NCI-H460 (cell line): ENCODE measurements around the gene AQP9. TPM values are rescaled to one million over a fixed set of nuclear protein-coding genes. Genes with fewer than 3 reads are reported as not detected.
"Not testable (repeated sequence)": the region's sequence is repeated elsewhere in the genome, so short reads cannot be mapped to it uniquely, and the experiment has no call there.

Experiments
- DNase-seq: peaks from one replicate; pipeline ENCODE4 v3.0.0-alpha.2; 2016; ENCODE audit warnings: low read depth; ENCODE audit errors: extremely low read depth
- polyA plus RNA-seq: library from polyadenylated mRNA; depleted of rRNA; stranded (reverse); fragments of >200 nt; gene quantifications from 2 replicates; pipeline ENCODE4 v1.2.3, GENCODE V29; 2014; cell fraction: nucleus; rRNA removed
- total RNA-seq: library from RNA; depleted of rRNA; stranded (reverse); fragments of >200 nt; shearing (Covaris generic); gene quantifications from 2 replicates; pipeline ENCODE4 v1.2.3, GENCODE V29; 2014; rRNA removed

AQP9 gene, protein sequence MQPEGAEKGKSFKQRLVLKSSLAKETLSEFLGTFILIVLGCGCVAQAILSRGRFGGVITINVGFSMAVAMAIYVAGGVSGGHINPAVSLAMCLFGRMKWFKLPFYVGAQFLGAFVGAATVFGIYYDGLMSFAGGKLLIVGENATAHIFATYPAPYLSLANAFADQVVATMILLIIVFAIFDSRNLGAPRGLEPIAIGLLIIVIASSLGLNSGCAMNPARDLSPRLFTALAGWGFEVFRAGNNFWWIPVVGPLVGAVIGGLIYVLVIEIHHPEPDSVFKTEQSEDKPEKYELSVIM
- not detected in 2 replicates for total RNA-seq
- polyA plus RNA-seq: not detected in 2 replicates

- DNase-seq: no peak
Observed at GRCh38 chr15:58138106-58138505, at the start of gene AQP9. AQP9 (plus strand) TSS chr15:58138381; CDS start chr15:58138566, 185 bp downstream.

- no peak for DNase-seq
Observed at GRCh38 chr15:58095415-58095814, 42.8 kb upstream of the AQP9 start.

DNA sequence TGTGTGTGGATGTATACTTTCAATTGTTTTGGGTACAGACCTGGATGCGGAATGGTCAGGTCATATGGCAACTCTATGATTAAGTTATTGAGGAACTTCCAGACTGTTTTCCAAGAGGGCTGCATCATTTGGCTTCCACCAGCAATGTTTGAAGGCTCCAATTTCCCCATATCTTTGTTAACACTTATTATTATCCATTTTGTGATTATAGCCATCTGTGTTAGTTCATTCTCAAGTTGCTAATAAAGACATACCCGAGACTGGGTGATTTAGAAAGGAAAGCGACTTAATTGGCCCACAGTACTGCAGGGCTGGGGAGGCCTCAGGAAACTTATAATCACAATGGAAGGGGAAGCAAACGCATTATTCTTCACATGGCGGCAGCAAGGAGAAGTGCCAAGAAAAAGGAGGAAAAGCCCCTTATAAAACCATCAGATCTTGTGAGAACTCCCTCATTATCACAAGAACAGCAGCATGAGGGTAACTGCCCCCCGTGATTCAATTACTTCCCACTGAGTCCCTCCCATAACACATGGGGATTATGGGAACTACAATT, 41.6 kb upstream of the AQP9 start:
- DNase-seq: no peak

GRCh38 chr15:58103482-58103881, 34.7 kb upstream of the AQP9 start:
- DNase-seq: no peak

DNA sequence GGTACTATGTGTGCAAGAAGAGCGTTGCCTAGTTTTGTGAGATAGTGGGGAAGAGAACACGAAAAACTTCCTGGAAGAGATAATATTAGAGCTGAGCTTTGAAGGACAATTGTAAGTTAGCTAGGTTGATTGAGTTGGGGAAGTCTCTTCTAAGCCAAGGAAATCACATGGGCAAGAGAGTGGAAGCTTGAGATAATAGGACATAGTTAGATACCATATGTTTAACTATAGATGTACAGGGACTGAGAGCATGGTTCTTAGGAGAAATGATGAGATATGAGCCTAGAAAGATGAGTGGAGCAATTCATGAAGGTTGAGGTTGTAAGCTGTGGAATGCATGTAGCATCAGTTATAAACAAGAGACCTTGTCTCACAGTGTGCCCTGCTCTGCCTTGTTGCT, 30.1 kb upstream of the AQP9 start:
- no peak for DNase-seq

- DNase-seq: no peak
Observed at GRCh38 chr15:58109419-58109818, 28.8 kb upstream of the AQP9 start.

DNA sequence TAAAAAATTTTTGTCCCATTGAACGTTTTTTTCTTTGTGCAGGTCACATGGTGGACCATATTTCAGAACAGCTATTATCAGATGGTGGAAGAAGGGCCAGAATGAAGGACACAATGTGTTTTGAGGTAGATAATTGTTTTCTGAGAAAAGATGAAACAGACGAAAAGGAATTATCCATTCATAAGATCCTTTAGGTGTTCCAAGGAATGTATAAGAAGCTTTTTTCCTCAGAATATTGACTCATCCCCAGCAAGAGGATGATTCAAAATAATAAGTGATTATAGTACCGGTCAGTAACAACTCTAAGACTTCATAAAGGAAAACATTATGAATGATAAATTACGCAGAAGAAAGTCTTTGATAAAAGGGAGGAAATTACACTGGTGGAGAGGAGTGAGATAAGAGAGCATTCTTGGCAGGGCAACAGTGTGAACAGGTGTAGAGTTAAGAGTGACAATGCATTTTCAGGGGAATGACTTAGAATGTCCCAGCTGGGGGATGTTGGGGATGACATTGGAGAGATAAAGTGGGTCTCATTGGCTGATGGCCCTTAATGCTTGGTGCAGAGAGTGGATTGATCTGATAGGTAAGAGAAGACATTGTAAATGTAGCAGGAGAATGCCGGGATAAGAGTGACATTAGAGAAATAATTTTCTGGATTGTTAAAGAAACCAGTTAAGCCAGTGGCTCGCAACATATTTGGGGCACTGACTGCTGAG, 27.0 kb upstream of the AQP9 start:
- no peak for DNase-seq

DNA sequence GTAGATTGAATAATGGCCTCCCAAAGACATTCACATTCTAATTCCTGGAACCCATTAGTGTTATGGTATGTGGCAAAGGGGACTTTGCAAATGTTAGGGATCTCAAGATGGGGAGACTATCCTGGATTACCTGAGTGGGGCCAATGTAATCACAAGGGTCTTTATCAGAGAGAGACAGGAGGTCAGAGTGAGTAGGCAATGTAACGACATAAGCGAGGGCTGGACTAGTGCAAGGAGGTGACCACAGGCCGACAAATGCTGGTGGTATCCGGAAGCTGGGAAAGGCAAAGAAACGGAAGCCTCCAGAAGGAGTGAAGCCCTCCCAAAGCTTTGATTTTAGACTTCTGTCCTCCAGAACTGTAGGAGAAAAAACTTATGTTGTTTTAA, 26.5 kb upstream of the AQP9 start:
- no peak for DNase-seq

- DNase-seq: not testable (repeated sequence)
Observed at GRCh38 chr15:58113358-58113757, 24.8 kb upstream of the AQP9 start.

DNA sequence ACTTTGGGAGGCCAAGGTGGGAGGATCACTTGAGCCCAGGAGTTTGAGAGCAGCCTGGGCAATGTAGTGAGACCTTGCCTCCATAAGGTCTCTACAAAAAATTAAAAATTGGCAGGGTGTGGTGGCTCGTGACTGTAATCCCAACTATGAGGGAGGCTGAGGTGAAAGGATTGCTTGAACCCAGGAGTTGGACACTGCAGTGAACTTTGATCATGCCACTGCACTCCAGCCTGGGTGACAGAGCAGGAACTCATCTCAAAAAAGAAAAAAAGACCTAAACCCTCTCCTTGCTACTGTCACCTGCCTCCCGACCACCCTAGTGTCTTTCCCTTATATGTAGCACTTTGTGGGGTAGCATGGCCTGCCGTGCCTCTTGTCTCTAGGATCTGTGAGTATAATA, 23.8 kb upstream of the AQP9 start:
- no peak for DNase-seq

GRCh38 chr15:58114812-58115211, 23.4 kb upstream of the AQP9 start:
- DNase-seq: no peak

- no peak for DNase-seq
Observed at GRCh38 chr15:58115692-58116091, 22.5 kb upstream of the AQP9 start.

DNA sequence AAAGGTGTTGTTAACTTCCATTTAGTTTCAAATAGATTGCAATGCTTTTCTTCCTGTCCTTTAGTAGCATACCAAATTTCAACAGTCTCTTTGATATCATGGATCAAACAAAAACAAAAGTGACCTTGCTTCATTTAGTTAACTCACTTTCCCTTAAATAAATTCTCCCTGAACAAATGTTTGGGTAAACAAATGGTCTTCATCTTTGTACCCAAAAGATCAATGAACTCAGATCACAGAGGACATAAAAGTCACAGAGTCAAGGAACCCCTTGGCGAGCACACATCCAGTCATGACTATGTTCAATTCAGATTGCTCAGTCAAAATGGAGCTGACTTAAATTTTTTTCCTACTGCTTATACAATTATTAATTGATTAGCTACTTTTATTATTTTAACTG, 20.6 kb upstream of the AQP9 start:
- no peak for DNase-seq

GRCh38 chr15:58118272-58118671, 19.9 kb upstream of the AQP9 start:
- DNase-seq: no peak

- DNase-seq: no peak
Observed at GRCh38 chr15:58119016-58119415, 19.2 kb upstream of the AQP9 start.

DNA sequence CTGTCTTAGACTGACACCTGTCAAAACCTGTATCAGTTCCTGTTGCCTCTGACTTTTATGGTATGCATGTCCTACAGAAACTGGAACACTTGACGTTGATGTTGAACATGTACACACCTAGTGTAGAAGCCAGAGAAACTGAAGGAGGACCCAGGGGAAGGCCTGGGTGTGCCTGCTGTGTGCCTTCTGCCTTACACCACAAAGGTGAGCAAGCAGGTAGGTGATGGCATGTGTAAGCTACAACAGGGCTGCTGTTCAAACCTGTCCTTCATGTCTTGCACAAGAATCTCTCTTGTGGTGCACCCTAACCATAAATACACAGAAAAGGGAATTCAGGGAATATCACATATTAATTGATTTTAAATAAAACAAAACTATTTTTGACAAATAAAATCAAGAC, 13.6 kb upstream of the AQP9 start:
- DNase-seq: no peak

- no peak for DNase-seq
Observed at GRCh38 chr15:58125333-58125732, 12.8 kb upstream of the AQP9 start.

GRCh38 chr15:58134886-58135285, 3.3 kb upstream of the AQP9 start:
- DNase-seq: no peak

DNA sequence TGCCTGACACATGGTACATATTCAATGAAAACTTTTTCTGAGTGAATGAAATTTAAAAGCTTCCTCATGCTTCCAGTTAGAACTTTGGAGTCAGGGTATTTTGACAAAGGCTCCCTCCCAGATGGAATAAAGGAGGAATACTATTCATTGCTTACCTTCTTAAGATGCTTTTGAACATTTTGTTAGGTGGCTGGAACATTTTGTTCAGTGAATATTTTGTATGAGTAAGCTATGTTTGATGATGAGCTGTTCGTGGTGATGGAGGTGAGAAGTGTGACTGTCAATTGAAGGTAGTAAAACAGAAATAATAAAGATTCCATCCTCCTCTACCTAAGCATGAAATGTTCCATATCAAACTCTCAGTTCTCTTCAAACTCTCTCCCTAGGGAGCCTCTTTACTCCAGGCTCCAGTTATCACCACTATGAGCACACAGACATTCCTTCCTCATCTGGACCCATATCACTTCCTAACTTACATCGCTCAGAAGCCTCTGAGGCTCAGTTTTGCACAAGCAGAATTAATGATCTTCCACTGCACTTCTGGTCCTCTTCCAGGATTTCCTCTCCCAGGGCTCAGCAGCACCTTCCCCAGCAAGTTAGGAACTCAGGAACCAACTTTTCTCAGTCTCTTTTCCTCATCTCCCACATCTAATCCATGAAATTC, 2.5 kb upstream of the AQP9 start:
- no peak for DNase-seq

- no peak for DNase-seq
Observed at GRCh38 chr15:58136731-58137130, 1.4 kb upstream of the AQP9 start.

DNA sequence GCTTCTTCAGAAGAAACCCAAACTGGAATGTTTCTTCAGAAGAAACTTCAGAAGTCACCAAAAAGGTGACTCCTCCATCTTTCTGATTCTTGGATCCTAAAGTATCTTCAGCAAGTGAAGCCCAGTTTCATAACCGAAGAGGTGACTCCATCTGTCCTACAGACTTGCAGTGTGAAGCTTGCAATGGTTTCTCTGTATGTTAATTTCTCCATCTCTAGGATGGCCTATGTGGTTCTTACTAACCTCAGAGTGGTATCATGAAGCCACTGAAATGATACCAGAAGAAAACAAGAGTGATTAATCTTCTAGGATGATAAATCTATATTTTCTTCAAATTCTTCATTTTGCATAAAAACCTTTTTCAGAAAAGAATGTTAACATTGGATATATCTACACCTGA, 495 bp upstream of the AQP9 start:
- DNase-seq: no peak
